ENCODE data around the gene PGP.
A peak's percentile ranks its signal among the peaks of the same experiment; 100 is the strongest.
"Not testable (repeated sequence)": the region's sequence is repeated elsewhere in the genome, so short reads cannot be mapped to it uniquely, and the experiment has no call there.

PGP gene

GRCh38 chr16:2213817-2214718 lies 572 bp downstream of the PGP start:
- no peak for DNase-seq

GRCh38 chr16:2212362-2213324 lies 2.0 kb downstream of the PGP start:
- no peak for DNase-seq

- no peak for DNase-seq
Observed at GRCh38 chr16:2211923-2212347, 2.7 kb downstream of the PGP start.

GRCh38 chr16:2210386-2211365 lies 4.0 kb downstream of the PGP start, which contains the start of gene BRICD5:
Gene BRICD5 (minus strand): TSS chr16:2210863. CDS start chr16:2210833, 30 bp downstream.
- DNase-seq, result no peak

- DNase-seq, result no peak
Observed at GRCh38 chr16:2210009-2210332, 4.7 kb downstream of the PGP start.

GRCh38 chr16:2209258-2210008 lies 5.2 kb downstream of the PGP start:
- DNase-seq, result no peak

GRCh38 chr16:2208772-2209171 lies 5.9 kb downstream of the PGP start:
- DNase-seq, result no peak

- DNase-seq, result no peak
Observed at GRCh38 chr16:2208308-2208707, 6.3 kb downstream of the PGP start.

GRCh38 chr16:2207872-2208271 lies 6.8 kb downstream of the PGP start:
- DNase-seq, result no peak

GRCh38 chr16:2206780-2207433 lies 7.7 kb downstream of the PGP start:
- no peak for DNase-seq

GRCh38 chr16:2206420-2206779 lies 8.2 kb downstream of the PGP start:
- DNase-seq, result no peak

- no peak for DNase-seq
Observed at GRCh38 chr16:2205967-2206313, 8.7 kb downstream of the PGP start.

GRCh38 chr16:2205104-2205966 lies 9.3 kb downstream of the PGP start, which contains the start of gene MLST8:
Gene MLST8 (plus strand): TSS chr16:2205454. CDS start chr16:2206086, 632 bp downstream.
- DNase-seq, result peak; percentile 77

- no peak for DNase-seq
Observed at GRCh38 chr16:2204416-2205103, 10.1 kb downstream of the PGP start.

- DNase-seq, result not testable (repeated sequence)
Observed at GRCh38 chr16:2203119-2203688, 11.4 kb downstream of the PGP start.

- no peak for DNase-seq
Observed at GRCh38 chr16:2200313-2200712, 14.3 kb downstream of the PGP start.

GRCh38 chr16:2199621-2200139 lies 15.0 kb downstream of the PGP start:
- no peak for DNase-seq

GRCh38 chr16:2199095-2199494 lies 15.5 kb downstream of the PGP start:
- DNase-seq, result no peak

- no peak for DNase-seq
Observed at GRCh38 chr16:2198283-2198682, 16.4 kb downstream of the PGP start.

Data from fibroblast of upper back skin (primary cell).